GM23338 (cell line): ENCODE results near the gene SNAP47. TPM values are rescaled to one million over a fixed set of nuclear protein-coding genes. Genes with fewer than 3 reads are reported as not detected.

Experiments
- ATAC-seq: fragments of 200-7000 bp; cut with Tn5 transposase; 3 replicates; pipeline ENCODE4 v1.9.1; 2020
- DNase-seq: peaks from one replicate; pipeline ENCODE4 v3.0.0-alpha.2; 2015; ENCODE audit warnings: low spot score
- H2AFZ ChIP-seq: fragments of 200-600 bp; sonication (generic); 2 replicates; pipeline ENCODE4 v1.8.0; 2016; ENCODE audit warnings: antibody characterized with exemption, mild to moderate bottlenecking, moderate library complexity
- H3F3A ChIP-seq: fragments of 200-600 bp; sonication (generic); replicated peaks from 2 replicates; pipeline ENCODE4 v1.8.0; 2017; ENCODE audit warnings: antibody characterized with exemption, mixed run types, low read depth
- H3K27ac ChIP-seq: fragments of 200-600 bp; sonication (generic); 2 replicates; pipeline ENCODE4 v1.6.1; 2016; ENCODE audit warnings: low read depth
- H3K27me3 ChIP-seq: fragments of 200-600 bp; sonication (generic); 2 replicates; pipeline ENCODE4 v1.8.0; 2016; ENCODE audit warnings: mild to moderate bottlenecking, mixed run types, moderate library complexity; ENCODE audit not compliant: insufficient read depth
- H3K36me3 ChIP-seq: fragments of 200-600 bp; sonication (generic); 2 replicates; pipeline ENCODE4 v1.8.0; 2016; ENCODE audit warnings: mild to moderate bottlenecking; ENCODE audit not compliant: insufficient read depth
- H3K4me1 ChIP-seq: fragments of 200-600 bp; sonication (generic); 2 replicates; pipeline ENCODE4 v1.8.0; 2016; ENCODE audit warnings: mild to moderate bottlenecking, moderate library complexity; ENCODE audit not compliant: insufficient read depth
- H3K4me2 ChIP-seq: fragments of 200-600 bp; sonication (generic); 2 replicates; pipeline ENCODE4 v1.7.1; 2017; ENCODE audit warnings: mixed run types
- H3K4me3 ChIP-seq: fragments of 200-600 bp; sonication (generic); 2 replicates; pipeline ENCODE4 v1.6.1; 2016; ENCODE audit warnings: mixed run types
- H3K79me2 ChIP-seq: fragments of 200-600 bp; sonication (generic); replicated peaks from 2 replicates; pipeline ENCODE4 v1.8.0; 2017; ENCODE audit warnings: mild to moderate bottlenecking; ENCODE audit not compliant: insufficient read depth
- H3K9me2 ChIP-seq: fragments of 200-600 bp; sonication (generic); 2 replicates; pipeline ENCODE4 v1.8.0; 2017; ENCODE audit not compliant: insufficient read depth
- H4K20me1 ChIP-seq: fragments of 200-600 bp; sonication (generic); replicated peaks from 2 replicates; pipeline ENCODE4 v1.8.0; 2017; ENCODE audit warnings: mild to moderate bottlenecking; ENCODE audit not compliant: insufficient read depth
- H3K27ac Mint-ChIP-seq: 2 replicates; pipeline ENCODE4 v1.8.0; 2020; ENCODE audit warnings: inconsistent platforms, mild to moderate bottlenecking, moderate library complexity, mixed read lengths
- H3K27me3 Mint-ChIP-seq: 3 replicates; pipeline ENCODE4 v1.8.0; 2022; ENCODE audit warnings: low read depth, mild to moderate bottlenecking, moderate library complexity, mixed read lengths, inconsistent platforms; ENCODE audit not compliant: insufficient read depth, poor library complexity
- H3K36me3 Mint-ChIP-seq: 3 replicates; pipeline ENCODE4 v1.8.0; 2021; ENCODE audit warnings: low read depth, mild to moderate bottlenecking, inconsistent platforms, moderate library complexity, mixed read lengths
- H3K4me1 Mint-ChIP-seq: 3 replicates; pipeline ENCODE4 v1.8.0; 2020; ENCODE audit warnings: mild to moderate bottlenecking, inconsistent platforms, mixed read lengths
- H3K4me3 Mint-ChIP-seq: 3 replicates; pipeline ENCODE4 v1.8.0; 2021; ENCODE audit warnings: moderate library complexity, mild to moderate bottlenecking, inconsistent platforms, mixed read lengths
- H3K9me3 Mint-ChIP-seq: 3 replicates; pipeline ENCODE4 v1.8.0; 2020; ENCODE audit warnings: moderate library complexity, mild to moderate bottlenecking, inconsistent platforms, mixed read lengths
- NANOG ChIP-seq: IDR thresholded peaks from 2 replicates; pipeline ENCODE4 v1.6.1; 2016; ENCODE audit warnings: antibody characterized with exemption, borderline replicate concordance
- REST ChIP-seq: IDR thresholded peaks from one replicate; pipeline ENCODE4 v1.6.1; 2018; ENCODE audit warnings: antibody characterized with exemption; ENCODE audit not compliant: unreplicated experiment
- polyA plus RNA-seq: library from polyadenylated mRNA; unstranded; fragments of >200 nt; fragmentation: Nextera tagmentation; extraction: Ambion mirVana; gene quantifications from 2 replicates; pipeline ENCODE4 v1.2.1, GENCODE V29; 2016
- total RNA-seq: library from RNA; depleted of rRNA; stranded (reverse); fragments of >200 nt; shearing (Covaris generic); gene quantifications from 2 replicates; pipeline ENCODE4 v1.2.3, GENCODE V29; 2014
- TF ChIP-seq, protein P1 (sequence below), 2 experiments: fragments of 200-600 bp in 1 of 2; sonication (generic) in 1 of 2; conservative IDR thresholded peaks; 2 replicates each; pipeline versions ENCODE4 v1.5.1 to v1.6.1; 2016 to 2017; ENCODE audit warnings: antibody characterized with exemption in 2 of 2, low read depth in 2 of 2, mild to moderate bottlenecking in 2 of 2, moderate library complexity in 1 of 2

The SNAP47 gene
- total and polyA plus RNA-seq, 2 experiments from 2014 or later = 19.5 to 51.8 TPM

DNA sequence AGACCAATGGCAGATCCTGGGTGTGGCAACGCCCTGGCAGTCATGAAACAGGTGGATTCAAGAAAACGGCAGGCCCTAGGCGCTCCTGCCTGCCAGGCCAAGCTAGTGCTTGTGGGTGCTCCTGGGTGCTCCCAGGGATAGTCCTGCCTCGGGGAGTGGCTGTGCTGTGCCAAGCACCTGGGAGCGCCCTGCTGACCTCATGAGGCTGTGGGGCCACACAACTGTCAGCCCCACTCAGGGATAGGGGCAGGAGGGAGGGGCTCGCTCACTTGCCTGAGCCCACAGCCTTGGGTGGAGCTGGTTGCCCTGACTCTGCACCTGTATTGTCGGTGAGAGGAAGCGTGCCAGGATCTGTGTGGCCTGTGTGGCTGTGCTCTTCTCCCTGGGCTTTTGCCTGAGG lies 9.4 kb downstream of the SNAP47 start:
- Histone ChIP-seq H4K20me1 (peaks cover 28% of the 10 kb centered on the region), H3K4me2 (no peak overlapping the region), H3K79me2 (peaks cover 80% of the 10 kb centered on the region), H2AFZ (no peak overlapping the region), H3K9me2 (no peaks in the 10 kb centered on the region), H3K27me3 (no peaks in the 10 kb centered on the region), H3K4me1 (no peaks in the 10 kb centered on the region), H3F3A (no peaks in the 10 kb centered on the region), H3K27ac (no peak overlapping the region), H3K36me3 (no peaks in the 10 kb centered on the region), H3K4me3 (no peak overlapping the region)
- Mint-ChIP-seq H3K36me3 (peaks cover 2% of the 10 kb centered on the region; the same call in 1 of the 3 replicates), H3K9me3 (no peaks in the 10 kb centered on the region), H3K27ac (no peak overlapping the region), H3K27me3 (peaks cover 6% of the 10 kb centered on the region), H3K4me1 (peaks cover 11% of the 10 kb centered on the region), H3K4me3 (no peak overlapping the region)
- TF ChIP-seq NANOG = no peak
- ATAC-seq = no peak
- DNase-seq = no peak

DNA sequence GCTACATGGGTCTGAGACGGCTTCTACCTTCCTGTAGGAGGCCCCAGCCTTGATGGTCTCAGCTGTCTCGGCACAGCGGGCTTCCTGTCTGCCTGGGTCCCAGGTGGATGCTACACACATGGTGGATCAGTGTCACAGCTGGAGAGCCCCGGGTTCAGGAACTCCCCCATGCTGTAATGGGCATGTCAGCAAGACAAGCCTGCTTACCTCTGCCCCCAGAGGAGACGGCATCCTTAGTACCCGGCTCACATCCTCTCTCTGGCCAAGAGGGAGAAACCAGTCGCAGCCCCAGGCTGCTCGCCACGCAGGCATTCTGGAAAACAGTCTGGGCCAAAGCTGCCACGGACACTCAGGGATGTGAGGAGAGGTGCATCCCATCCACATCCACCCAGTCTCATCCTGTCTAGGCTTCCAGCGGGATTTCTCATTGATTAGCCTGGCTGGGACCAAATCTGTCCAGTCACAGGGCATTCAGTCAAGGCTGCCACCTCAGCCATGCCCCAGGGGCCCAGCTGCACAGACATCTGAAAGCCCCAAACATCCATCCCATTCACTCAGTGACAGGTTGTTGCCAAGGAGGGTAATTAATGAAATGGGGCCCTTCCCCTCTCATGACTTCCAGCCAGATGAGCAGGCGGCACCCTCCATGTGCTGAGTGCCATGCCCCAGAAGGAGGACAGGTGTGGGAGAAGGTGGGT lies 10.5 kb downstream of the SNAP47 start:
- no peaks in the 10 kb centered on the region for H3K36me3 ChIP-seq
- peaks cover 2% of the 10 kb centered on the region; the same call in 1 of the 3 replicates for H3K36me3 Mint-ChIP-seq
- no peaks in the 10 kb centered on the region for H3K27me3 ChIP-seq
- H3K4me1 ChIP-seq = no peaks in the 10 kb centered on the region
- ATAC-seq (no peak), DNase-seq (no peak)
- no peaks in the 10 kb centered on the region for H3F3A ChIP-seq
- H4K20me1 ChIP-seq = peaks cover 25% of the 10 kb centered on the region
- H3K27me3 Mint-ChIP-seq = peaks cover 4% of the 10 kb centered on the region
- no peaks in the 10 kb centered on the region for H3K9me3 Mint-ChIP-seq
- no peak overlapping the region for H3K4me3 ChIP-seq
- TF ChIP-seq, protein P1, sequence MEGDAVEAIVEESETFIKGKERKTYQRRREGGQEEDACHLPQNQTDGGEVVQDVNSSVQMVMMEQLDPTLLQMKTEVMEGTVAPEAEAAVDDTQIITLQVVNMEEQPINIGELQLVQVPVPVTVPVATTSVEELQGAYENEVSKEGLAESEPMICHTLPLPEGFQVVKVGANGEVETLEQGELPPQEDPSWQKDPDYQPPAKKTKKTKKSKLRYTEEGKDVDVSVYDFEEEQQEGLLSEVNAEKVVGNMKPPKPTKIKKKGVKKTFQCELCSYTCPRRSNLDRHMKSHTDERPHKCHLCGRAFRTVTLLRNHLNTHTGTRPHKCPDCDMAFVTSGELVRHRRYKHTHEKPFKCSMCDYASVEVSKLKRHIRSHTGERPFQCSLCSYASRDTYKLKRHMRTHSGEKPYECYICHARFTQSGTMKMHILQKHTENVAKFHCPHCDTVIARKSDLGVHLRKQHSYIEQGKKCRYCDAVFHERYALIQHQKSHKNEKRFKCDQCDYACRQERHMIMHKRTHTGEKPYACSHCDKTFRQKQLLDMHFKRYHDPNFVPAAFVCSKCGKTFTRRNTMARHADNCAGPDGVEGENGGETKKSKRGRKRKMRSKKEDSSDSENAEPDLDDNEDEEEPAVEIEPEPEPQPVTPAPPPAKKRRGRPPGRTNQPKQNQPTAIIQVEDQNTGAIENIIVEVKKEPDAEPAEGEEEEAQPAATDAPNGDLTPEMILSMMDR (conservative IDR thresholded peaks at IDR 0.05; ENCODE audit: low read depth in 2 of 2) = no peak
- no peak overlapping the region for H2AFZ ChIP-seq
- peaks cover 9% of the 10 kb centered on the region for H3K4me1 Mint-ChIP-seq
- H3K79me2 ChIP-seq = peaks cover 78% of the 10 kb centered on the region
- no peaks in the 10 kb centered on the region for H3K9me2 ChIP-seq
- no peak overlapping the region for H3K27ac Mint-ChIP-seq
- H3K27ac ChIP-seq = no peak overlapping the region
- no peak overlapping the region for H3K4me2 ChIP-seq
- H3K4me3 Mint-ChIP-seq = no peak overlapping the region

GRCh38 chr1:227746676-227747075 lies 11.4 kb downstream of the SNAP47 start:
- TF ChIP-seq REST = no peak
- no peak for TF ChIP-seq NANOG
- peaks cover 2% of the 10 kb centered on the region; the same call in 1 of the 3 replicates for H3K36me3 Mint-ChIP-seq
- H3K4me3 ChIP-seq = no peak overlapping the region
- no peaks in the 10 kb centered on the region for H3K4me1 ChIP-seq
- DNase-seq (no peak), ATAC-seq (no peak)
- no peaks in the 10 kb centered on the region for H3K27me3 ChIP-seq
- H3K79me2 ChIP-seq = peaks cover 72% of the 10 kb centered on the region
- no peak overlapping the region for H3K4me3 Mint-ChIP-seq
- peaks cover 25% of the 10 kb centered on the region for H4K20me1 ChIP-seq
- no peak overlapping the region for H3K4me2 ChIP-seq
- H2AFZ ChIP-seq = no peak overlapping the region
- no peaks in the 10 kb centered on the region for H3K9me2 ChIP-seq
- H3K4me1 Mint-ChIP-seq = peaks cover under 1% of the 10 kb centered on the region; the same call in 1 of the 3 replicates
- H3K9me3 Mint-ChIP-seq = no peaks in the 10 kb centered on the region
- H3K27ac Mint-ChIP-seq = no peak overlapping the region
- H3K36me3 ChIP-seq = no peaks in the 10 kb centered on the region
- peaks cover 4% of the 10 kb centered on the region for H3K27me3 Mint-ChIP-seq
- no peaks in the 10 kb centered on the region for H3F3A ChIP-seq
- no peak overlapping the region for H3K27ac ChIP-seq
